ENCODE results near the gene DLG3.

Gene DLG3

GRCh38 chrX:70527610-70528345 lies 83.1 kb downstream of the DLG3 start:
- no peak for FAIRE-seq

GRCh38 chrX:70535198-70535597 lies 90.6 kb downstream of the DLG3 start:
- FAIRE-seq, result no peak

GRCh38 chrX:70549429-70549828 lies 104.8 kb downstream of the DLG3 start:
- FAIRE-seq, result no peak

- FAIRE-seq, result no peak
Observed at GRCh38 chrX:70552130-70552704, 107.6 kb downstream of the DLG3 start.

GRCh38 chrX:70553516-70553915 lies 108.9 kb downstream of the DLG3 start:
- FAIRE-seq, result no peak

- no peak for FAIRE-seq
Observed at GRCh38 chrX:70554081-70554480, 109.4 kb downstream of the DLG3 start.

GRCh38 chrX:70554523-70554922 lies 109.9 kb downstream of the DLG3 start:
- FAIRE-seq, result no peak

GRCh38 chrX:70554948-70555347 lies 110.3 kb downstream of the DLG3 start:
- FAIRE-seq, result no peak
